Renal cortex interstitium (tissue), 11 donors: ENCODE results near the gene NBEAL2. TPM values are rescaled to one million over a fixed set of nuclear protein-coding genes. Genes with fewer than 3 reads are reported as not detected.
A peak's percentile ranks its signal among the peaks of the same experiment; 100 is the strongest.

Experiments
- DNase-seq, 11 donors: peaks; one replicate each; pipeline ENCODE4 v3.0.0-alpha.2; 2013; ENCODE audit warnings: low read depth in 9 of 11, low spot score in 4 of 11; ENCODE audit errors: extremely low read depth in 1 of 11
- polyA plus RNA-seq, 3 donors: library from polyadenylated mRNA; unstranded; fragments of 120-200 nt; gene quantifications; one replicate each; pipeline ENCODE4 v1.2.1, GENCODE V29; 2013; ENCODE audit not compliant: insufficient read length in 3 of 3

Gene NBEAL2
- polyA plus RNA-seq, 3 donors: 37.1 to 67.5 (median 43.2) TPM

- peak; percentile 90 to 99 (median 95) for DNase-seq
Measured at GRCh38 chr3:46976326-46977190, 2.9 kb upstream of the NBEAL2 start, which contains the start of gene CCDC12. Gene CCDC12 (minus strand): TSS chr3:46976745. CDS start chr3:46976732, 13 bp downstream.

- DNase-seq: no peak
Measured at GRCh38 chr3:46977811-46978195, 1.7 kb upstream of the NBEAL2 start.

- DNase-seq: no peak
Measured at GRCh38 chr3:46978381-46978780, 1.1 kb upstream of the NBEAL2 start.

GRCh38 chr3:46979958-46980497 lies 562 bp downstream of the NBEAL2 start:
- DNase-seq: no peak

- DNase-seq: peak in 4 of 11 donors; percentile 21 to 50 (median 40)
Measured at GRCh38 chr3:46981932-46982471, 2.5 kb downstream of the NBEAL2 start.

GRCh38 chr3:46982546-46982945 lies 3.1 kb downstream of the NBEAL2 start:
- DNase-seq: no peak

GRCh38 chr3:46984591-46985459 lies 5.4 kb downstream of the NBEAL2 start:
- DNase-seq: no peak

- no peak for DNase-seq
Measured at GRCh38 chr3:46985588-46985987, 6.1 kb downstream of the NBEAL2 start.

GRCh38 chr3:46986055-46986730 lies 6.7 kb downstream of the NBEAL2 start:
- no peak for DNase-seq

- DNase-seq: no peak
Measured at GRCh38 chr3:46986782-46987310, 7.4 kb downstream of the NBEAL2 start.

GRCh38 chr3:46987319-46987742 lies 7.9 kb downstream of the NBEAL2 start:
- DNase-seq: no peak

- no peak for DNase-seq
Measured at GRCh38 chr3:46987743-46988401, 8.4 kb downstream of the NBEAL2 start.

GRCh38 chr3:46988616-46989015 lies 9.2 kb downstream of the NBEAL2 start:
- DNase-seq: no peak

GRCh38 chr3:46989146-46989810 lies 9.8 kb downstream of the NBEAL2 start:
- no peak for DNase-seq

- no peak for DNase-seq
Measured at GRCh38 chr3:46990573-46991374, 11.3 kb downstream of the NBEAL2 start.

- DNase-seq: no peak
Measured at GRCh38 chr3:46991406-46992165, 12.1 kb downstream of the NBEAL2 start.
